GM12878 (cell line): ENCODE data around the gene CCDC137. TPM values are rescaled to one million over a fixed set of nuclear protein-coding genes. Genes with fewer than 3 reads are reported as not detected.

Experiments
- DPF2 ChIP-seq: fragments of 450-650 bp; IDR thresholded peaks from 2 replicates; pipeline ENCODE4 v1.6.1; 2017; ENCODE audit warnings: mild to moderate bottlenecking
- EED ChIP-seq: sonication (generic); IDR thresholded peaks from 2 replicates; pipeline ENCODE4 v1.6.1; 2016; ENCODE audit warnings: antibody characterized with exemption, low read depth
- EP300 ChIP-seq, 2 experiments: fragments of 150-350 bp in 1 of 2; IDR thresholded peaks; 2 replicates each; pipeline ENCODE4 v1.6.1; 2011 to 2012; ENCODE audit warnings: low read depth in 2 of 2, low read length in 2 of 2, borderline replicate concordance in 1 of 2, improper control_type of control experiment in 1 of 2, inconsistent platforms in 1 of 2; ENCODE audit not compliant: control insufficient read depth in 1 of 2
- ETV6 ChIP-seq, 2 experiments: fragments of 450-650 bp in 1 of 2; IDR thresholded peaks in 1 of 2; conservative IDR thresholded peaks in 1 of 2; 2 replicates each; pipeline ENCODE4 v1.6.1; 2014; ENCODE audit warnings: antibody characterized with exemption in 1 of 2, borderline replicate concordance in 1 of 2, low read depth in 1 of 2, mild to moderate bottlenecking in 1 of 2, moderate library complexity in 1 of 2
- GATAD2B ChIP-seq: fragments of 450-650 bp; conservative IDR thresholded peaks from 2 replicates; pipeline ENCODE4 v1.6.1; 2017; ENCODE audit warnings: low read depth, mild to moderate bottlenecking, moderate library complexity
- JUNB ChIP-seq: IDR thresholded peaks from 2 replicates; pipeline ENCODE4 v1.6.1; 2016; ENCODE audit warnings: antibody characterized with exemption, mild to moderate bottlenecking
- JUND ChIP-seq: IDR thresholded peaks from 2 replicates; pipeline ENCODE4 v1.6.1; 2012; ENCODE audit warnings: low read depth, mild to moderate bottlenecking, low read length, improper control_type of control experiment, moderate library complexity
- MTA2 ChIP-seq: fragments of 450-650 bp; IDR thresholded peaks from 2 replicates; pipeline ENCODE4 v1.6.1; 2016; ENCODE audit warnings: low read depth, mild to moderate bottlenecking, moderate library complexity
- NBN ChIP-seq: fragments of 450-650 bp; IDR thresholded peaks from 2 replicates; pipeline ENCODE4 v1.6.1; 2016
- POLR2AphosphoS2 ChIP-seq: IDR thresholded peaks from 2 replicates; pipeline ENCODE4 v1.6.1; 2011; ENCODE audit warnings: low read depth, mild to moderate bottlenecking, low read length, improper control_type of control experiment, moderate library complexity
- RB1 ChIP-seq: fragments of 450-650 bp; formaldehyde crosslinking; IDR thresholded peaks from 2 replicates; pipeline ENCODE4 v1.6.1; 2017; ENCODE audit warnings: mild to moderate bottlenecking, borderline replicate concordance
- RUNX3 ChIP-seq: IDR thresholded peaks from 2 replicates; pipeline ENCODE4 v1.6.1; 2012; ENCODE audit warnings: low read length, inconsistent platforms
- SIX5 ChIP-seq: IDR thresholded peaks from 2 replicates; pipeline ENCODE4 v1.6.1; 2011; ENCODE audit warnings: mild to moderate bottlenecking, low read depth, low read length, moderate library complexity; ENCODE audit not compliant: severe bottlenecking
- SMC3 ChIP-seq: IDR thresholded peaks from 2 replicates; pipeline ENCODE4 v1.6.1; 2011; ENCODE audit warnings: low read length, improper control_type of control experiment, borderline replicate concordance
- STAT3 ChIP-seq: IDR thresholded peaks from 2 replicates; pipeline ENCODE4 v1.6.1; 2011; ENCODE audit warnings: low read depth, low read length, improper control_type of control experiment
- TCF3 ChIP-seq: IDR thresholded peaks from 2 replicates; pipeline ENCODE4 v1.6.1; 2012; ENCODE audit warnings: low read depth, mild to moderate bottlenecking, low read length, borderline replicate concordance; ENCODE audit not compliant: insufficient read depth
- polyA plus RNA-seq, 11 experiments: library from polyadenylated mRNA; depleted of rRNA in 4 of 11; unstranded in 6 of 11; stranded (reverse) in 5 of 11; fragments of >200 nt; fragmentation: Nextera tagmentation in 4 of 11; fragmentation: Illumina TruSeq in 1 of 11; extraction: Ambion mirVana in 4 of 11; extraction: Trizol in 1 of 11; gene quantifications; 1 replicate in 1 of 11; 2 replicates in 10 of 11; pipeline versions ENCODE4 v1.2.1 to v1.2.3, GENCODE V29; 2011 to 2016; ENCODE audit warnings: inconsistent platforms in 2 of 11, missing spikeins in 2 of 11, low read depth in 1 of 11
- total RNA-seq, 4 experiments: library from RNA; depleted of rRNA in 3 of 4; stranded (reverse); fragments of >200 nt in 3 of 4; fragmentation: Illumina TruSeq in 1 of 4; extraction: Trizol in 1 of 4; gene quantifications; 2 replicates each; pipeline versions ENCODE4 v1.2.1 to v1.2.3, GENCODE V29; 2013 to 2021
- TF ChIP-seq, protein P1 (sequence below): IDR thresholded peaks from 2 replicates; pipeline ENCODE4 v1.6.1; 2012; ENCODE audit warnings: low read depth, low read length, improper control_type of control experiment
- TF ChIP-seq, protein P2 (sequence below): fragments of 450-650 bp; IDR thresholded peaks from 2 replicates; pipeline ENCODE4 v1.6.1; 2018; ENCODE audit warnings: mild to moderate bottlenecking, low read depth, moderate library complexity; ENCODE audit not compliant: partially characterized antibody
- TF ChIP-seq, protein P3 (sequence below): fragments of 450-650 bp; IDR thresholded peaks from 2 replicates; pipeline ENCODE4 v1.6.1; 2018; ENCODE audit warnings: borderline replicate concordance, mild to moderate bottlenecking; ENCODE audit not compliant: partially characterized antibody
- TF ChIP-seq, protein P4 (sequence below): fragments of 450-650 bp; IDR thresholded peaks from 2 replicates; pipeline ENCODE4 v1.6.1; 2017; ENCODE audit warnings: borderline replicate concordance

CCDC137 gene
- total and polyA plus RNA-seq, 10 of the 15 experiments (the other 5 are each of a cell fraction or from before 2014, with no cell fraction given) = 2.2 to 45.4 (median 22.1) TPM

DNA sequence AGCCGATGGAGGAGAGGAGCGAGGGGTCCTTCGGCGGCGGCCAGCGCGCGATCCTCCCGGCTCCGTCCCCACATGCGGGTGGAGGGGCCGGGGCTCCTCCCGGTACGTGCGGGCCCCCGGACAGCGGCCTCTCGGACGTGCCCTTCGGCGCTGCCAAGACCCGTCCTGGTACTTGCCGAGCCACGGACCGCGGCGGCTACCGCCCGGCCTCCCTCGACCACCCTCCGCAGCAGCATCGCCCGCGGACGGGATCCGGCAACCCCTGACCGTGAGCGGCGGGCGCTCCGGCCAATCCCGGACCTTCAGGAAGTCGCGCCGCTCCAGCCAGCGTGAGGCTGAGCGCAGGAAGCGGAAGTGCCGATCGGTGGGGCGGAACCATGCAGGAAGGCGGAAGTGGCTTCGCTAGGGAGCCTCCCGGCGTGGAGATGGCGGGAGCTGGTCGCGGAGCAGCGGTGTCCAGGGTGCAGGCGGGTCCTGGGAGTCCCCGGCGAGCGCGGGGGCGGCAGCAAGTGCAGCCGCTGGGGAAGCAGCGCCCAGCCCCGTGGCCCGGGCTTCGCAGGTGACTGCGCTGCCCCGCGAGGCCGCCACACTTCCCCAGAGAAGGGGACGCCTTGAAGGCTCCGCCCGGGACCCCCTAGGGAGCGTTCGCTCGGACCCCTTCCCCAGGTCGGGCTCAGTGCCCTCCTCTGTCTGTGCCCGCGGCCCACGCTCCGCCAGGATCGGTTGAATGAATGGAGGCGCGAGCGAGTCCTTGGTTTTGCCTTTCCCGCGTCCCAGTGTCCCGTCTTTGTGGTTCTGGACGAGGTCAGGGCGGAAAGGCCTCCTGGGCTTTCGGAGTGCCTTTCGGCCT lies at the start of gene CCDC137, which contains the start of gene OXLD1 (continued):
- TF ChIP-seq, protein P1, sequence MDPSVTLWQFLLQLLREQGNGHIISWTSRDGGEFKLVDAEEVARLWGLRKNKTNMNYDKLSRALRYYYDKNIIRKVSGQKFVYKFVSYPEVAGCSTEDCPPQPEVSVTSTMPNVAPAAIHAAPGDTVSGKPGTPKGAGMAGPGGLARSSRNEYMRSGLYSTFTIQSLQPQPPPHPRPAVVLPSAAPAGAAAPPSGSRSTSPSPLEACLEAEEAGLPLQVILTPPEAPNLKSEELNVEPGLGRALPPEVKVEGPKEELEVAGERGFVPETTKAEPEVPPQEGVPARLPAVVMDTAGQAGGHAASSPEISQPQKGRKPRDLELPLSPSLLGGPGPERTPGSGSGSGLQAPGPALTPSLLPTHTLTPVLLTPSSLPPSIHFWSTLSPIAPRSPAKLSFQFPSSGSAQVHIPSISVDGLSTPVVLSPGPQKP = peak; percentile 88
- TF ChIP-seq MTA2 = no peak
- no peak for TF ChIP-seq EED
- no peak for TF ChIP-seq EP300 (IDR thresholded peaks at IDR 0.05; ENCODE audit: borderline replicate concordance in 1 of 2, control insufficient read depth in 1 of 2, low read depth in 2 of 2, low read length in 2 of 2)
- TF ChIP-seq SMC3 = no peak
- peak; percentile 86 for TF ChIP-seq POLR2AphosphoS2
- TF ChIP-seq, protein P2, sequence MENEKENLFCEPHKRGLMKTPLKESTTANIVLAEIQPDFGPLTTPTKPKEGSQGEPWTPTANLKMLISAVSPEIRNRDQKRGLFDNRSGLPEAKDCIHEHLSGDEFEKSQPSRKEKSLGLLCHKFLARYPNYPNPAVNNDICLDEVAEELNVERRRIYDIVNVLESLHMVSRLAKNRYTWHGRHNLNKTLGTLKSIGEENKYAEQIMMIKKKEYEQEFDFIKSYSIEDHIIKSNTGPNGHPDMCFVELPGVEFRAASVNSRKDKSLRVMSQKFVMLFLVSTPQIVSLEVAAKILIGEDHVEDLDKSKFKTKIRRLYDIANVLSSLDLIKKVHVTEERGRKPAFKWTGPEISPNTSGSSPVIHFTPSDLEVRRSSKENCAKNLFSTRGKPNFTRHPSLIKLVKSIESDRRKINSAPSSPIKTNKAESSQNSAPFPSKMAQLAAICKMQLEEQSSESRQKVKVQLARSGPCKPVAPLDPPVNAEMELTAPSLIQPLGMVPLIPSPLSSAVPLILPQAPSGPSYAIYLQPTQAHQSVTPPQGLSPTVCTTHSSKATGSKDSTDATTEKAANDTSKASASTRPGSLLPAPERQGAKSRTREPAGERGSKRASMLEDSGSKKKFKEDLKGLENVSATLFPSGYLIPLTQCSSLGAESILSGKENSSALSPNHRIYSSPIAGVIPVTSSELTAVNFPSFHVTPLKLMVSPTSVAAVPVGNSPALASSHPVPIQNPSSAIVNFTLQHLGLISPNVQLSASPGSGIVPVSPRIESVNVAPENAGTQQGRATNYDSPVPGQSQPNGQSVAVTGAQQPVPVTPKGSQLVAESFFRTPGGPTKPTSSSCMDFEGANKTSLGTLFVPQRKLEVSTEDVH = peak; percentile 92
- peak; percentile 100 for TF ChIP-seq DPF2
- peak in 1 of 2 experiments; percentile 71; a peak in 1 of 4 replicates for TF ChIP-seq ETV6 (conservative IDR thresholded peaks at IDR 0.05 in 1 of 2, IDR thresholded peaks at IDR 0.05 in 1 of 2; ENCODE audit: borderline replicate concordance in 1 of 2, low read depth in 1 of 2)
- no peak for TF ChIP-seq STAT3
- TF ChIP-seq NBN = no peak
- TF ChIP-seq, protein P3, sequence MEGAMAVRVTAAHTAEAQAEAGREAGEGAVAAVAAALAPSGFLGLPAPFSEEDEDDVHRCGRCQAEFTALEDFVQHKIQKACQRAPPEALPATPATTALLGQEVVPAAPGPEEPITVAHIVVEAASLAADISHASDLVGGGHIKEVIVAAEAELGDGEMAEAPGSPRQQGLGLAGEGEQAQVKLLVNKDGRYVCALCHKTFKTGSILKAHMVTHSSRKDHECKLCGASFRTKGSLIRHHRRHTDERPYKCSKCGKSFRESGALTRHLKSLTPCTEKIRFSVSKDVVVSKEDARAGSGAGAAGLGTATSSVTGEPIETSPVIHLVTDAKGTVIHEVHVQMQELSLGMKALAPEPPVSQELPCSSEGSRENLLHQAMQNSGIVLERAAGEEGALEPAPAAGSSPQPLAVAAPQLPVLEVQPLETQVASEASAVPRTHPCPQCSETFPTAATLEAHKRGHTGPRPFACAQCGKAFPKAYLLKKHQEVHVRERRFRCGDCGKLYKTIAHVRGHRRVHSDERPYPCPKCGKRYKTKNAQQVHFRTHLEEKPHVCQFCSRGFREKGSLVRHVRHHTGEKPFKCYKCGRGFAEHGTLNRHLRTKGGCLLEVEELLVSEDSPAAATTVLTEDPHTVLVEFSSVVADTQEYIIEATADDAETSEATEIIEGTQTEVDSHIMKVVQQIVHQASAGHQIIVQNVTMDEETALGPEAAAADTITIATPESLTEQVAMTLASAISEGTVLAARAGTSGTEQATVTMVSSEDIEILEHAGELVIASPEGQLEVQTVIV = peak; percentile 97
- 0 out of 2 replicates have a peak, but pooled peaks have one; percentile 32 for TF ChIP-seq TCF3
- TF ChIP-seq, protein P4, sequence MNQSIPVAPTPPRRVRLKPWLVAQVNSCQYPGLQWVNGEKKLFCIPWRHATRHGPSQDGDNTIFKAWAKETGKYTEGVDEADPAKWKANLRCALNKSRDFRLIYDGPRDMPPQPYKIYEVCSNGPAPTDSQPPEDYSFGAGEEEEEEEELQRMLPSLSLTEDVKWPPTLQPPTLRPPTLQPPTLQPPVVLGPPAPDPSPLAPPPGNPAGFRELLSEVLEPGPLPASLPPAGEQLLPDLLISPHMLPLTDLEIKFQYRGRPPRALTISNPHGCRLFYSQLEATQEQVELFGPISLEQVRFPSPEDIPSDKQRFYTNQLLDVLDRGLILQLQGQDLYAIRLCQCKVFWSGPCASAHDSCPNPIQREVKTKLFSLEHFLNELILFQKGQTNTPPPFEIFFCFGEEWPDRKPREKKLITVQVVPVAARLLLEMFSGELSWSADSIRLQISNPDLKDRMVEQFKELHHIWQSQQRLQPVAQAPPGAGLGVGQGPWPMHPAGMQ = no peak
- no peak for TF ChIP-seq JUNB
- peak; percentile 98 for TF ChIP-seq GATAD2B
- peak; percentile 43 for TF ChIP-seq SIX5
- TF ChIP-seq RB1 = peak; percentile 79; the same call in 1 of the 2 replicates
- no peak for TF ChIP-seq JUND
- TF ChIP-seq RUNX3 = peak; percentile 42
